ENCODE data around the gene IFITM5.
"Not testable (repeated sequence)": the region's sequence is repeated elsewhere in the genome, so short reads cannot be mapped to it uniquely, and the experiment has no call there.

- TF ChIP-seq CTCF (IDR thresholded peaks at IDR 0.05): not testable (repeated sequence)
- TF ChIP-seq POLR2A (IDR thresholded peaks at IDR 0.05) (peak; percentile 49 to 63), POLR2AphosphoS5 (IDR thresholded peaks at IDR 0.05) (peak; percentile 76 to 88 (median 86))
These were observed 8.7 kb upstream of the IFITM5 start, which contains the start of gene IFITM2 for GRCh38 chr11:307766-308708.

Measured in sigmoid colon (tissue), 4 donors.